Dendritic cell treated with granulocyte-macrophage colony-stimulating factor and Interleukin-4, amounts not matched to agents 40 ng/mL and 50 ng/mL, for 4 days (primary cell): ENCODE data around the gene HEATR5A.
"Not testable (repeated sequence)": the region's sequence is repeated elsewhere in the genome, so short reads cannot be mapped to it uniquely, and the experiment has no call there.

Experiments used
- H3K27ac Mint-ChIP-seq: one replicate; pipeline ENCODE4 v1.8.0; 2022; ENCODE audit warnings: mild to moderate bottlenecking, mixed read lengths
- H3K27me3 Mint-ChIP-seq: one replicate; pipeline ENCODE4 v1.8.0; 2022; ENCODE audit warnings: mild to moderate bottlenecking, mixed read lengths
- H3K36me3 Mint-ChIP-seq: one replicate; pipeline ENCODE4 v1.8.0; 2022; ENCODE audit warnings: low read depth, mixed read lengths
- H3K4me1 Mint-ChIP-seq: one replicate; pipeline ENCODE4 v1.8.0; 2022; ENCODE audit warnings: low read depth, mixed read lengths
- H3K4me3 Mint-ChIP-seq: one replicate; pipeline ENCODE4 v1.8.0; 2022; ENCODE audit warnings: mild to moderate bottlenecking, moderate library complexity, mixed read lengths
- H3K9me3 Mint-ChIP-seq: one replicate; pipeline ENCODE4 v1.8.0; 2022; ENCODE audit warnings: mixed read lengths
- intact Hi-C: fragments of 100-400 bp; cut with micrococcal nuclease; formaldehyde crosslinking; loops from one replicate; pipeline ENCODE4 v1.15.0; 2022

Gene HEATR5A

DNA sequence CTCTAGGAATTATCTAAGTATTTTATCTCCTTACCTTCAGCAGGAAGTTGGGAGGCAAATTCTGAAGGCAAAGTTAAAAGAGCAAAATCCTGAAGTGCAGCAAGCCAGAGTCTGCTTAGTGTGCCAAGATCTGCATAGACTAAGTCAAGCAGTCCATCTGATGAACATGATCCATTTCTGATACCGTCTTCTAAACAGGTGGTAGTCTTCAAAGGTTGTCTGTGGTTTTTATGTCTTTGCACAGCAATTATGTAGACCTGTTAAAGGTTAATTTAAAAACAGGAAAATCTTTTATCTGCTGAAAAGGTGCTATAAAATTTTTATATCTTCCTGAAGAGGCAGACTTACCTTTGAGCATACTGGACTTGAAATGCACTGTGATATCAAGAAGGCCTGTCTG lies 107.4 kb downstream of the HEATR5A start:
- Mint-ChIP-seq H3K4me1 (no peaks in the 10 kb centered on the region), H3K27me3 (no peaks in the 10 kb centered on the region), H3K4me3 (no peak overlapping the region), H3K9me3 (no peaks in the 10 kb centered on the region), H3K36me3 (peaks cover 95% of the 10 kb centered on the region), H3K27ac (no peak overlapping the region)
- intact Hi-C loops = no loop called here

DNA sequence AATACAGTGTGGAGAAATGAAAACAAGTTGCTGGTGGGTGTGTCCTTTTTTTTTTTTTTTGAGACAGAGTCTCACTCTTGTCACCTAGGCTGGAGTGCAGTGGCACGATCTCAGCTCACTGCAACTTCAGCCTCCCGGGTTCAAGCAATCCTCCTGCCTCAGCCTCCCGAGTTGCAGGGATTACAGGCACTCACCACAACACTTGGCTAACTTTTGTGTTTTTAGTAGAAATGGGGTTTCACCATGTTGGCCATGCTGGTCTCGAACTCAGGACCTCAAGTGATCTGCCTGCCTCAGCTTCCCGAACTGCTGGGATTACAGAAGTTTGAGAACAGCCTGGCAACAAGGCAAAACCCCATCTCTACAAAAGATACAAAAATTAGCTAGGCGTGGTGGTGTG lies 108.0 kb downstream of the HEATR5A start:
- H3K4me1 Mint-ChIP-seq, intact Hi-C loops, H3K27me3 Mint-ChIP-seq, H3K4me3 Mint-ChIP-seq, H3K9me3 Mint-ChIP-seq, H3K27ac Mint-ChIP-seq: not testable (repeated sequence)
- H3K36me3 Mint-ChIP-seq = peaks cover 95% of the 10 kb centered on the region

GRCh38 chr14:31307618-31308017 lies 112.7 kb downstream of the HEATR5A start:
- intact Hi-C loops = no loop called here
- no peaks in the 10 kb centered on the region for H3K27me3 Mint-ChIP-seq
- H3K36me3 Mint-ChIP-seq = peaks cover 87% of the 10 kb centered on the region
- no peaks in the 10 kb centered on the region for H3K4me1 Mint-ChIP-seq
- no peaks in the 10 kb centered on the region for H3K9me3 Mint-ChIP-seq
- H3K27ac Mint-ChIP-seq = no peak overlapping the region
- H3K4me3 Mint-ChIP-seq = no peak overlapping the region

DNA sequence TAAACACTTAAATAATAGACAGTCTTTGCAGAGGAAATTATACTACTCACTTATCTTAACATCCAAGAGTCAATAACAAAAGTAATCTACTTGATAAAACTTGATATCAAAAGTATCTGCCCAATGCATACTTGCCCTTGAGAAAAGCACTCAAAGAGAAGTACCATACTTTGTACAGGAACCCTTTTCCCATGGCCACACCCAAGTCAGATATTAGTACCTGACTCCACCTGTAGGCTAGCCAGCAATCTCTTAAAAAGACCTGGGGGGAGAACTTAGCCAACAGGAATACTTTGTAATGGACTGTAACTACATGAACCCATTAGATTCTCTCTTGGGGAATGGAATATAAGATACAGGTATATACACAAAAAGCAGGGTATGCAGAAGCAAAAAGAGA lies 113.2 kb downstream of the HEATR5A start:
- intact Hi-C loops = no loop called here
- Mint-ChIP-seq H3K4me1 (no peaks in the 10 kb centered on the region), H3K4me3 (no peak overlapping the region), H3K9me3 (no peaks in the 10 kb centered on the region), H3K36me3 (peaks cover 85% of the 10 kb centered on the region), H3K27me3 (no peaks in the 10 kb centered on the region), H3K27ac (no peak overlapping the region)

DNA sequence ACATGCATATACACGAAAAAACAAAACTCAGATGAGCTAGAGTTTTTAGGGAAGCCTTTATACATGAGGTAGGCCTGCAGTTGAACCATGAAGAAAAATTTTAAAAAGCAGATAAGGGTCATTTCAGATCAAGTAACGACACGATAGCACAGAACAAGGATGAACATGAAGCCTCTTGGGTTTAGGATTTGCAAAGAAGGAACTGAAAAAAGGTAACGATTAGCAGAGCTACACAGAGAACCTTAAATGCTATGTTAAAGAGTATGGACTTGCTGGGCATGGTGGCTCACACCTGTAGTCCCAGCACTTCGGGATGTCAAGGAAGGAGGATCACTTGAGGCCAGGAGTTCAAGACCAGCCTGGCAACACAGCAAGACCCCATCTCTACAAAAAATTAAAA lies 116.7 kb downstream of the HEATR5A start:
- H3K27ac Mint-ChIP-seq = no peak overlapping the region
- H3K9me3 Mint-ChIP-seq = no peaks in the 10 kb centered on the region
- no peak overlapping the region for H3K4me3 Mint-ChIP-seq
- no peaks in the 10 kb centered on the region for H3K4me1 Mint-ChIP-seq
- H3K36me3 Mint-ChIP-seq = peaks cover 85% of the 10 kb centered on the region
- intact Hi-C loops = no loop called here
- H3K27me3 Mint-ChIP-seq = no peaks in the 10 kb centered on the region

DNA sequence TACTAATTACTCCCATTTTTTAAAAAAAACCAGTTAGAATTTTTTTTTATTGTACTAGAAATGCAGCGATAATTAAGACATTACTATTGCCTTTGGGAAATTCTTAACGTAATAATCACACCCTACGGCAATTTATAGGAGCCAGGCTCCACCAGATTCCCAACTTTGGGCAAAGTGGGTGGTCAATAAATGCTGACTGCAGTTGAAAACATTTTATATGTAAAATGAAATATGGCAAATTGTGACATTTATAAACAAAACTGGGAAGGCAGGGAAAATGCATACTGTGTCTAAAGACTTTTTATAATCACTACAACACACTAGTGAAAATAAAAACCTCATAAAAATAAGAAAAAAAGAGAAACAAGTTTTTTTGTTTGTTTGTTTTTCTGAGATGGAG lies 119.5 kb downstream of the HEATR5A start:
- intact Hi-C loops = no loop called here
- Mint-ChIP-seq H3K36me3 (peaks cover 78% of the 10 kb centered on the region), H3K4me1 (no peaks in the 10 kb centered on the region), H3K9me3 (no peaks in the 10 kb centered on the region), H3K4me3 (no peak overlapping the region), H3K27ac (no peak overlapping the region), H3K27me3 (no peaks in the 10 kb centered on the region)

GRCh38 chr14:31300296-31300695 lies 120.1 kb downstream of the HEATR5A start:
- H3K9me3 Mint-ChIP-seq = no peaks in the 10 kb centered on the region
- H3K27ac Mint-ChIP-seq = no peak overlapping the region
- intact Hi-C loops = no loop called here
- H3K4me1 Mint-ChIP-seq = no peaks in the 10 kb centered on the region
- H3K27me3 Mint-ChIP-seq = no peaks in the 10 kb centered on the region
- no peak overlapping the region for H3K4me3 Mint-ChIP-seq
- peaks cover 77% of the 10 kb centered on the region for H3K36me3 Mint-ChIP-seq

- Mint-ChIP-seq H3K27ac (no peak overlapping the region), H3K9me3 (no peaks in the 10 kb centered on the region), H3K4me1 (no peaks in the 10 kb centered on the region), H3K27me3 (no peaks in the 10 kb centered on the region), H3K36me3 (peaks cover 72% of the 10 kb centered on the region), H3K4me3 (no peak overlapping the region)
- intact Hi-C loops = loop anchor here (10.0 kb wide), 1 partner anchor 57 kb away; no protein-coding TSS in a partner anchor
Measured at GRCh38 chr14:31297701-31298344, 122.5 kb downstream of the HEATR5A start.

DNA sequence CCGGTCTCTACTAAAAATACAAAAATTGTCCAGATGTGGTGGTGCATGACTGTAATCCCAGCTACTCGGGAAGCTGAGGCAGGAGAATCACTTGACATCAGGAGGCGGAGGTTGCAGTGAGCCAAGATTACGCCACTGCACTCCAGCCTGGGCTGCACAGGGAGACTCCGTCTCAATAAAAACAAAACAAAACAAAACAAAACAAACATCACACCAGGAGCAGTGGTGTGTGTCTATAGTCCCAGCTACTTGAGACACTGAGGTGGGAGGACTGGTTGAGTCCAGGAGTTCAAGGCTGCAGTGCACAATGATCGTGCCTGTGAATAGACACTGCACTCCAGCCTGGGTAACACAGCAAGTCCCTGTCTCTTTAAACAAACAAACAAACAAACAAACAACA lies 123.2 kb downstream of the HEATR5A start:
- Mint-ChIP-seq H3K36me3 (peaks cover 71% of the 10 kb centered on the region), H3K27me3 (no peaks in the 10 kb centered on the region), H3K4me3 (no peak overlapping the region), H3K9me3 (no peaks in the 10 kb centered on the region), H3K4me1 (no peaks in the 10 kb centered on the region), H3K27ac (no peak overlapping the region)
- intact Hi-C loops = loop anchor here (10.0 kb wide), 1 partner anchor 58 kb away; no protein-coding TSS in a partner anchor

DNA sequence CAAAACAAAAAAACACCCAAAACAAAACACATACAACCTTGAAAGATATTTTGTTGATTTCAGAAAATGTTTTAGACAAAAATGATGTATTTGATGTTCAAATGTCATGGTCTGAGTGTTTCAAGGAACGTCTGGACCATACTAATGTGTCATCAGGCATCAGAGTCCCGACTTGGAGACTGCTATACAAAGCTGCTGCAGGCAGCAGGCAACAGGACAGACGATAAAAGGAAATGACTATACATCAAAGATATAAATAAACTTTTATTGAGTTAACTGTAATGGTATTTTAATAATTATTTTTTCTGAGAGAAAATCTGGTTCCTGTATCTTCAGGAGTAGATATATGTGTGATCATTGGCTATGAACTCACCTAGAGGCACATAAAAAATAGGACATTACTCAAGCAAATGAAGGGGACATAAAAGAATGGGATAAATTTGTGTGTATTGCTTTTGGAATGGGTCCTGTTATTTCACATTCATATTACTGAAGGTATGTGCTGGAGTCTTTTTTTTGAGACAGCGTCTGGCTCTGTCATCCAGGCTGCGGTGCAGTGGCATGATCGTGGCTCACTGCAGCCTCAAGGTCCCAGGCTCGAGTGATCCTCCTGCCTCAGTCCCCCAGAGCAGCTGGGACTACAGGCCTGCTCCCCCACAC lies 125.5 kb downstream of the HEATR5A start:
- Mint-ChIP-seq H3K36me3 (peaks cover 48% of the 10 kb centered on the region), H3K4me1 (peaks cover 8% of the 10 kb centered on the region), H3K27ac (peak overlapping the region; percentile 47), H3K27me3 (no peaks in the 10 kb centered on the region), H3K4me3 (no peak overlapping the region), H3K9me3 (no peaks in the 10 kb centered on the region)
- intact Hi-C loops = loop anchor here (5.0 to 10.0 kb wide), 2 partner anchors 60 to 88 kb away; partner anchors contain the start of gene HECTD1

DNA sequence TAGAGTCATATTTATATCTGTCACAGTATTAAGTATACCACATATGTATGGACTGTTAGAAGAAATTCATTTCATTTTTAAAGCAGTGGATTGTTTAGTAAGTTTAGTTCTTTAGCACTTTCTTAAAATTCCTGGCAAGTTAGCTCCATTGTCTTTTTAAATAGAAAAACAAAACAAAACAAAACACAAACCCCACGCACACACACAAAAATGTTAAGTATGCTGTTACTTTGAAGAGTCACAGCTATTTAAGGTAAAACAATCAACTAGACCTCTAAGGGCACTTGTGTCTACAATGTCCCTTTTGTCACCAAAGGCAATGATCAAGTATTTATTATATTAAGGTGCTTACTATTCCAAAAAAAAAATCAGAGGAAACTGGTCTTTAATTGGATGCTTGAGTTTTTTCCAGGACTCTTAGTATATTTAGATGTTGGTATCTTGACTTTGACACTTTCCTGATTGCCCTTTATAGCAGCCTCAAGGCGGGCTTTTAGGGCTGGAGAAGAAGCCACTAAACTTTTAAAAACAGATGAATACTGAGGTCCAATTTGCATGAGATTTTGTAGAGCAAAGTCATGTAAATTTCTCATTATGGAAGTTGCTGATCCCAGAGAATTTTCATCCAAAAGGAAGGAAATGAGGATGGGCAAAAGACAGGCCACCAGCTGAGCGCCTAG lies 127.3 kb downstream of the HEATR5A start:
- no peaks in the 10 kb centered on the region for H3K9me3 Mint-ChIP-seq

DNA sequence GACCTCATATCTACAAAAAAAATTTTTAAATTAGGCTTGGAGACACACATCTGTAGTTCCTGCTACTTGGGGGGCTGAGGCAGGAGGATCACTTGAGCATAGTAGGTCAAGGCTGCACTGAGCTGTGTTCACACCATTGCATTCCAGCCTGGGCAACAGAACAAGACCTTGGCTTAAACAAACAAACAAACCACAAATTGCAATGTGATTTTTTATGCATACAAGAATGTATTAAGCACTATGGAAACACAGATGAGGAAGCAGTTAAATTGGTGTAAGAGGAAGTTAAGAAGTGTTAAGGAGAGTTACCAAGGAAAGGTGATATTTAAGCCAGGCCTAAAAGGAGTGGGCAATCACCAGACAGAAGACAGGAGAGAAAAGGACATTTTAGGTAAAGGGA lies 129.1 kb downstream of the HEATR5A start:
- Mint-ChIP-seq H3K4me1 (peaks cover 8% of the 10 kb centered on the region), H3K27me3 (no peaks in the 10 kb centered on the region), H3K27ac (peak overlapping the region; percentile 8), H3K9me3 (peaks cover 9% of the 10 kb centered on the region), H3K4me3 (no peak overlapping the region), H3K36me3 (peaks cover 34% of the 10 kb centered on the region)
- intact Hi-C loops = loop anchor here (5.0 to 10.0 kb wide), 2 partner anchors 64 to 84 kb away; partner anchors contain the start of gene HECTD1

More for the DNA sequence above, 127.3 kb downstream of the HEATR5A start:
- Mint-ChIP-seq H3K36me3 (peaks cover 32% of the 10 kb centered on the region), H3K4me1 (peaks cover 8% of the 10 kb centered on the region), H3K27ac (no peak overlapping the region), H3K27me3 (no peaks in the 10 kb centered on the region), H3K4me3 (no peak overlapping the region)
- intact Hi-C loops = loop anchor here (5.0 to 10.0 kb wide), 2 partner anchors 62 to 86 kb away; partner anchors contain the start of gene HECTD1

- Mint-ChIP-seq H3K9me3 (peaks cover 9% of the 10 kb centered on the region), H3K4me1 (peaks cover 16% of the 10 kb centered on the region), H3K27me3 (no peaks in the 10 kb centered on the region), H3K4me3 (no peak overlapping the region), H3K36me3 (peaks cover 8% of the 10 kb centered on the region), H3K27ac (no peak overlapping the region)
- intact Hi-C loops = no loop called here
Measured at GRCh38 chr14:31287294-31287972, 132.9 kb downstream of the HEATR5A start.
